Measurements from ENCODE around the gene MSI2.

MSI2 gene

DNA sequence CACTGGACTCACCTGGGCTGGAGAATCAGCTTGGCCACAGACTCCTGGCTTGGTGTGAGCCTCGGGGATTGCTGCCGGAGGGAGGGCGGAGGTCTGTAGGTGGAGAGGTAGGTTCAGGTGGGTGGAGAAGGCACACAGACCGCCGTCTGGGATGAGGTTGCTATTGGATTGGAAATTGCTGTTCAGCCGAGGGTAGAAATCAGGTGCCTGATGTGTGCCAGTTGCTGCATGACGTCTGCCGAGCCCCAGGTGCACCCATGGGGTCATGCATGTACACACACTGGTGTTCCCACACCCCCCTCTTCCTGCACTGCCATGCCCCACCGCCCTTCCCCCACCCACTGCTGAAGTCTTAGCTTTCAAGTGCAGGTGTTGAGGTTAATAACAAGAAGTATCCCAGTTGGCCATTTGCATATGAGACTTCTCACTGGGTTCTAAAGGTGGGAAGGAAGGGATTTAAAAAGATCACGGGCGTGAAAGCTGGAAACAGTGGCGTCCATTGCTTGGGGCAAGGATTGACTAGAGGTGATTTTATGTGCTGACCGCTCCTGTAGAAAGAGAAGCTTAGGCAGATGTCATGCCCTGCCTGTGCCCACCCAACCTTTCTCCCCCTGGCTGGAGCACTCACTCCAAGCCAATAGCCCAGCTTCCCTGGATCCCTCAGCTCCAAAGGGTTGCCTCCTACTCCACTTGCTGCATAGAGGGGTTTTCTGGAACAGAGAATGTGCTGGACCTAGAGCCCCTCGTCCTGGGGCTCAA is 295.2 kb downstream of the MSI2 start:
- TF ChIP-seq, protein P1, sequence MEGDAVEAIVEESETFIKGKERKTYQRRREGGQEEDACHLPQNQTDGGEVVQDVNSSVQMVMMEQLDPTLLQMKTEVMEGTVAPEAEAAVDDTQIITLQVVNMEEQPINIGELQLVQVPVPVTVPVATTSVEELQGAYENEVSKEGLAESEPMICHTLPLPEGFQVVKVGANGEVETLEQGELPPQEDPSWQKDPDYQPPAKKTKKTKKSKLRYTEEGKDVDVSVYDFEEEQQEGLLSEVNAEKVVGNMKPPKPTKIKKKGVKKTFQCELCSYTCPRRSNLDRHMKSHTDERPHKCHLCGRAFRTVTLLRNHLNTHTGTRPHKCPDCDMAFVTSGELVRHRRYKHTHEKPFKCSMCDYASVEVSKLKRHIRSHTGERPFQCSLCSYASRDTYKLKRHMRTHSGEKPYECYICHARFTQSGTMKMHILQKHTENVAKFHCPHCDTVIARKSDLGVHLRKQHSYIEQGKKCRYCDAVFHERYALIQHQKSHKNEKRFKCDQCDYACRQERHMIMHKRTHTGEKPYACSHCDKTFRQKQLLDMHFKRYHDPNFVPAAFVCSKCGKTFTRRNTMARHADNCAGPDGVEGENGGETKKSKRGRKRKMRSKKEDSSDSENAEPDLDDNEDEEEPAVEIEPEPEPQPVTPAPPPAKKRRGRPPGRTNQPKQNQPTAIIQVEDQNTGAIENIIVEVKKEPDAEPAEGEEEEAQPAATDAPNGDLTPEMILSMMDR (IDR thresholded peaks at IDR 0.05; ENCODE audit: insufficient read depth, low read depth, low read length, missing control alignments) = no peak
- no peak overlapping the region for H3K4me3 ChIP-seq (ENCODE audit: low read depth, low read length)
- DNase-seq (ENCODE audit: low read depth) = peak; percentile 85

DNA sequence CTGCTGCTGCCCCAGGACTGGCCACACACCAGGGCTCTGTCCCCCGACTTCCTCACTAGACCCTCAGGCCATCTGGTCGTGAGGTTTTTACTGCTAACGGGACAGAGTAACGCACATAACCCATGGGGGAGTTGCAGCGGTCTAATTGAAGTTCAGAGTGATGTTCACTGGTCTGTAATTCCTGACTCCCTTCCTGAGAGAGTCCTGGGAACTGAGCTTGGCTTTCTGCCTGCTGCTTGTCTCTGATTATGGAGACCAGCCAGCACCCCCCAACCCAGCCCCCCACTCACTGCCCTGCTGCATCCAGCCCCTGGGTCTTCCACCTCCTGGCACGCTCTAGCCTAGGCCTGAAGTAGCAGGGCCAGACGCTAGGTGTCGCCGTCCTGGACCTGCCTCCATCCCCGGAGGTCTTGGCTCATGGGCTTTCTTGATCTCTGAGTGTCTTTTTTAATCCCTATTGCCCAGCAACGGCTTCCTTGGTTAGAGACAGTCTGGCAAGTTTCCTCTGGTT is 295.8 kb downstream of the MSI2 start:
- DNase-seq (ENCODE audit: low read depth) = peak; percentile 62
- TF ChIP-seq, protein P1 (IDR thresholded peaks at IDR 0.05; ENCODE audit: insufficient read depth, low read depth, low read length, missing control alignments) = peak; percentile 70
- H3K4me3 ChIP-seq (ENCODE audit: low read depth, low read length) = no peak overlapping the region

DNA sequence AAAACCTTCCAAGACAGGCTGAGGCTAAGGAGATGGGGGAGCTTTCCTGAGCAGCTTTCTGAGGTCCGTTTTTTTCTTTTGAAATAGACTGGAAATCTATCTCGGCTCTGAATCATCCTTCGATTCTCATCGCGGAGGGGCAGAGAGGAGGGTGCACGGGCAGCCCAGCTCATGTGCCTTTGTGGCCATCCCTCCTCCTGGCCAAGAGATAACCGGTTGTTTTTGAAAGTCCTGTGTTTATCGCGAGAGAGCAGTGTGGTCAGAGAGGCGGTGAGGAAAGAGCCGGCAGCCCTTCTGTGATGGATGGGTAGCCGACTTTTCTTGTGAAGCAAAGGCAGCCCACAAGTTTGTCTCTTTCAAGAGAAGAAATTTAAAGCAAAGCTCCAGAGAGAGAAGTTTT is 297.2 kb downstream of the MSI2 start:
- TF ChIP-seq, protein P1 (IDR thresholded peaks at IDR 0.05; ENCODE audit: insufficient read depth, low read depth, low read length, missing control alignments) = no peak
- DNase-seq (ENCODE audit: low read depth) = no peak
- no peak overlapping the region for H3K4me3 ChIP-seq (ENCODE audit: low read depth, low read length)

DNA sequence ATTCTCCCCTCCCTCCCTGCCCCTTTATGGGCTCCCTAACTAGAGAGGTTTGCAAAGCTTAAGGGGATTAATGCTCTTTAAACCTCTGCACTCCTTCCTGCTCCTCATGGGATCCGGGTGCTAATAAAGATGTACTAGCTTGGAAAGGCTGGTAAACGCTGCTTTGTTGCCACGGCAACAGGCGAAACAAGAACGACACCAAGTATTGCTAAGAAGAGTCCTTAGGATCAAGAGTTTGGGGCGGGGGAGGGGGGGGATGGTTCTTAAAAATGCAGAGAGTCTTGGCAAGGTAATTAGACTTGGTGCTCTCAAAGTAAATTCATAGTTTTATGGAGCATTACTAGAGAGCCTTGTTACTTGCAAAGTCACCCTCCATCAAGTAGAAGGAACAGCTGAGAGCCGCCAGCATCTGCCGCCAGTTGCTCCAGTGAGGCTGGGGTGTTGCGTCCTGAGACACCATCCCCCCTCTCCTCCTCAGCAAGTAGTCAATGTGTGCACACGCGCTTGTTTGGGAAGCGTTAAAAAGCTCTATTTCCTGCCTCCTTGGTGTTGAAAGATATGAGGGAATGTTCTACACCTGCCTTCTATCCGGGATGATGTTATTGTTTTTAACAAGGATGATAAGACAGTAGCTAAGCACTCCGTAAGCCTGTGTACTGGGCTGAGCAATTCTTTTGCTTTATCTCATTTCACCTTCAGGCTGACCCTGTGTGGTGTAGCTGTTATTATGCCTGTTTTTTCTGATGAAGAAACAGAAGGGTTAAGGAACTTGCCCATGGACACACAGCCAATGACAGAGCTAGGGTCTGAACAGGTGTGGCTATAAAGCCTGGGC is 297.9 kb downstream of the MSI2 start:
- TF ChIP-seq, protein P1 (IDR thresholded peaks at IDR 0.05; ENCODE audit: insufficient read depth, low read depth, low read length, missing control alignments) = no peak
- DNase-seq (ENCODE audit: low read depth) = no peak
- no peak overlapping the region for H3K4me3 ChIP-seq (ENCODE audit: low read depth, low read length)

DNA sequence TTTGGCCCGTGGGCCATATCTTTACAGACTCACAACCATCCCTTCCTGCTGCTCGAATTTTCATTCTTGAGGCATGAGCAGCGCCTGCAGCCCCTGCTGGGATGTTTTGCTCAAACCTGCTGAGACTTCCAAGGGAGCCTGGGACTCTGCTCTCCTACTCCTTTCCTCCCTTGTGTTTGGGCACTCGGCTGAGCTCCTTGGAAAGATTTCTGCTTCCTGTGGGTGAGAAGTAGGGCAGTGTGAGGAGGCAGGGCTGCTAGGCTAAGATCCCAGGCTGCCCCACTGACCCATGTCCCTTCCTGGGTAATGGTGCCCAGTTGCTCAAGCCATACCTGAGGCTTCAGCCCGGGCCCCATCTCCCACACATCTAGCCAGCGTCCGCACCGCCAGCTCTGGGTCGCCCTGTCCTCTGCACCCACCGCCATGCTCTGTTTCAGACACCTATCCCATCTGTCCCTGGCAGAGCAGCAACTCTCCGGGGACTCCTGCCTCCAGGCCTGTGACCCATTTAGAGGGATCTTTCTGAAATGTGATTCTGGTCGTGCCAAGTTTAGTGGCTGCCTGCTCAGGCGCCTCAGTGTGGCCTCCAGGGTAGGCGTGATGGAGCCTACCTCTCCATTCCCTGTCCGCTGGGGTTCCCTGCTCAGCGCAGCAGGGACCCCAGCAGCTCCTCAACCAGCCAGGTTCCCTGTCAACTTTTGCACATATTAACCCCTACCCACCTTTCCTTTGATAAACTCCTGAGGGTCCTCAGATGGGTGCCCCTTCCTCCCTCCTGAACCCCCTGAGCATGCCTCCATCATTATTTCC is 298.7 kb downstream of the MSI2 start:
- DNase-seq (ENCODE audit: low read depth) = no peak
- no peak overlapping the region for H3K4me3 ChIP-seq (ENCODE audit: low read depth, low read length)
- TF ChIP-seq, protein P1 (IDR thresholded peaks at IDR 0.05; ENCODE audit: insufficient read depth, low read depth, low read length, missing control alignments) = no peak

DNA sequence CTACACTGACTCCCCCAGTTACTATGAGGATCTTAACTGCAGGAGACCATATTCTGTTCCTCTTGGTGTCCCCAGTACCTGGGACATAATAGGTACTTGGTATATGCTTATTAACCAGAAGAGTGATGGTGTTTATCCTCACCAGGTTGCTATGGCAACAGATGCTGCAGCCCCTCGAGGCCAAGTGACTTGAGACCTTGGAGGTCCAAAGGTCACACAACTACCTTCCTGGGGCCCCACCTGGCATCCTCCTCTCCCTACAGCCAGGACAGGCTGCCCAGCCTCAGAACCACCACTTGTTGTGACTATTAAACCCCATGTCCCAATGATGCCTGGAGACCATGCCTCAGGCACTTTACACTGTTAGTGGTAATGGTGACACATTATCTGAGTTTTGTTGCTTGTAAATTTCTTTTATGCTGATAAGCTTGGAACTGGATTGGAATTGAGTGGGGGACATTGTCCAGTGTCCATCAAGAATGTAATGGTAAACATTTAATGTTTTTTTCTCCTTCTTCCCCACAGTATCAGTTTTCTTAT is 299.4 kb downstream of the MSI2 start:
- no peak for DNase-seq (ENCODE audit: low read depth)
- TF ChIP-seq, protein P1 (IDR thresholded peaks at IDR 0.05; ENCODE audit: insufficient read depth, low read depth, low read length, missing control alignments) = no peak
- no peak overlapping the region for H3K4me3 ChIP-seq (ENCODE audit: low read depth, low read length)
